Stimulated activated memory B cell treated with anti-CD40 and anti-IgM and Interleukin-4, amounts not matched to agents 10 μg/mL and 1 μg/mL and 100 μg/mL, for 72 hours (primary cell): ENCODE measurements around the gene ROCK1.
"Not testable (repeated sequence)": the region's sequence is repeated elsewhere in the genome, so short reads cannot be mapped to it uniquely, and the experiment has no call there.

Experiments used
- ATAC-seq: fragments of 150-1000 bp; cut with Tn5 transposase; 2 replicates; pipeline ENCODE4 v1.10.0; 2021
- H3K27ac Mint-ChIP-seq: one replicate; pipeline ENCODE4 v1.8.0; 2022; ENCODE audit warnings: mild to moderate bottlenecking, mixed read lengths
- H3K27me3 Mint-ChIP-seq: one replicate; pipeline ENCODE4 v1.8.0; 2022; ENCODE audit warnings: mixed read lengths
- H3K36me3 Mint-ChIP-seq: one replicate; pipeline ENCODE4 v1.8.0; 2022; ENCODE audit warnings: mixed read lengths
- H3K4me1 Mint-ChIP-seq: one replicate; pipeline ENCODE4 v1.8.0; 2022; ENCODE audit warnings: mixed read lengths
- H3K4me3 Mint-ChIP-seq: one replicate; pipeline ENCODE4 v1.8.0; 2022; ENCODE audit warnings: mild to moderate bottlenecking, moderate library complexity, mixed read lengths
- H3K9me3 Mint-ChIP-seq: one replicate; pipeline ENCODE4 v1.8.0; 2022; ENCODE audit warnings: mixed read lengths

Gene ROCK1

DNA sequence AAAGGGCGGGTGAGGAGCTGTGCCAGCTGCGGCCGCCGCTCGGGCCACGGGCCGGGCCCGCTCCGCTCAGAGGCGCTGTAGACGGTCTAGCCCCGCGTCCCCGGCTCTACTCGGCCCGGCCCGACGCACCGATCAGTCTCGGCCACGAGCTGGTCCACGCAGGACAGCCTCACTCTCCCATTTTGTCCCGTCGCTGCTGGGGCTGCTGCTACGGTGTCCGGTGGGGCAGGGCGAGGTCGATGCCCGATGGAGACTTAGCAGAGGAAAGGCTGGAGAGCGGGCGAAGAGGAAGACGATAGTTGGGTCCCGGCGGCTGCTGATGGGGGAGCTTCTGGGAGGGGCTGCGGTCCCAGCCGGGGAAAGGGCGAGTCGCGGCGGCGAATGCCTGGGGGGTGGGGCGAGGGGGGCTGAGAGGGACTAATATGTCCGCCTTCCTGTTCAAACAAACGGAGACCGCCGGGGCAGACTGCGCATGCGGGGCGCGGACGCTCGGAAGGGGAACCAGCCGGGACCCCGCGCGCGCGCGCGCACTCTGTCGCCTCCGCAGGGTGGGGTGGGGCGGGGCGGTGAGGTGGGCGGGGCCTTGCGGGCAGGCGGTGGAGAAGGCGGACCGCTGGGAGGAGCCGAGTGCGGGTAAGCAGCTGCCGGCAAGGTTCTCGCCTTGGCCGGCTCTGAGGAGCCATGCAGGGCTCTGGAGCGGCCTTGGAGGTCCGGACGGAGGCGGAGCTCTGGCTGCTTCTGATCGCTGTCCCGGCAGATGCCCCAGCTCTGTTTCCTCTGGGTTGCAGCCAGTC is at the start of gene ROCK1:
TSS of gene ROCK1 (minus strand) at position 468 of the 794 bp plus-strand sequence. CDS start 903 bp downstream, outside the sequence.
- H3K4me1 Mint-ChIP-seq = peaks cover 6% of the 10 kb centered on the region
- no peaks in the 10 kb centered on the region for H3K9me3 Mint-ChIP-seq
- H3K36me3 Mint-ChIP-seq = no peaks in the 10 kb centered on the region
- no peaks in the 10 kb centered on the region for H3K27me3 Mint-ChIP-seq
- H3K4me3 Mint-ChIP-seq = peak within 1 kb of the TSS; percentile 88
- peak; percentile 96 for ATAC-seq
- H3K27ac Mint-ChIP-seq = peak within 1 kb of the TSS; percentile 89

DNA sequence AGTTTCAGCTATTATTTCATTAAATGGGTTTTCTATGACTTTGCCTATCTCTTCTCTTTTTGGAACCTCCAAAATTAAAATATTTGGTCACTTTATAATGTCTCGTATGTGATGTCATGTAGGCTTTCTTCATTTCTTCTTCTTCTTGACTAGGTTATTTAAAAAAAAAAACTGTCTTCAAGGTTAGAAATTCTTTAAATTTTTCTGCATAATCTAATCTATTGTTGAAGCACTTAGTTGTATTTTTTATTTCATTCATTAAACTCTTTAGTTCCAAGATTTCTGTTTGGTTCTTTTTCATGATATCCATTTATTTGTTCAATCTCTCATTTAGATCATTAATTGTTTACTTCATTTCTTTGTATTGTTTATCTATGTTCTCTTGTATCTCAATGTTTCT is 43.8 kb upstream of the ROCK1 start:
- peaks cover 19% of the 10 kb centered on the region for H3K9me3 Mint-ChIP-seq
- no peak overlapping the region for H3K4me3 Mint-ChIP-seq
- no peak for ATAC-seq
- H3K4me1 Mint-ChIP-seq = no peaks in the 10 kb centered on the region
- H3K27me3 Mint-ChIP-seq = peaks cover 20% of the 10 kb centered on the region
- peaks cover 7% of the 10 kb centered on the region for H3K36me3 Mint-ChIP-seq
- H3K27ac Mint-ChIP-seq = no peak overlapping the region

DNA sequence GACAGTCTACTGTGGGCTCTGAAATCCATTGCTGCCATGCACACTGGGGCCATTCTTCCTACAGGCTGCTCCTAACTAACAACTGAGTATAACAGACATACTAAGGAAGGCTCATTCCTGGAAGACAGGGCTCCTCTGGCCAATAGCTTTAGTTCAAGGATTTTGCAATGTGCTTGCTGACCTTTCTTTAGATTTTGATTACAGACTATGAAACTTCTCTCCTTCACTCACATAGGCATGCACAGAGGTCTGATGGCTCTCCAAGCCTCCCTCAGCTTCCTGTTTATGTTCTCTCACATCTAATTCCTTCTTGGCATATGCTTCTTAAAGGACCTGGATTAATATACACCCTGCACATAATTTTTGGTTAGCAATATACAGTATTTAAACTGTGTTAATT is 34.4 kb upstream of the ROCK1 start:
- Mint-ChIP-seq H3K9me3 (peaks cover 5% of the 10 kb centered on the region), H3K36me3 (no peaks in the 10 kb centered on the region), H3K4me3 (no peak overlapping the region), H3K27ac (no peak overlapping the region), H3K4me1 (no peaks in the 10 kb centered on the region), H3K27me3 (peaks cover 7% of the 10 kb centered on the region)
- ATAC-seq = no peak

DNA sequence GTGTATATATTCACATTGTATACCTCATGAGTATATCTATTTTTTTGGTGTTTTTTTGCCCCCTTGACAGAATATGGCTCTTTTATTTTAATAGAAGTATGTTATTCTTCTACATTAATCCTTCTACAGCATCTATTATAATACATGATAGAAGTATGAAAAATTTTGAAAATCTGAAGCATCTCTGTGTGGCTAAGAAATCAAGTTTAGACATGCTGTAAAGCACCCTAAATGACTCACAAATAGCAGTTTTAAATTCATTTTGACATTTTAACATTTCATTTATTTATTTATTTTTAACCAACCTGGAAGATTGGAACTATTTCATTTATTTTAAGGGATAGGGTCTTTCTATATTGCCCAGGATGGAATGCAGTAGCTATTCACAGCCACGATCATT is 33.8 kb upstream of the ROCK1 start:
- H3K36me3 Mint-ChIP-seq = no peaks in the 10 kb centered on the region
- no peaks in the 10 kb centered on the region for H3K4me1 Mint-ChIP-seq
- no peak overlapping the region for H3K27ac Mint-ChIP-seq
- no peak for ATAC-seq
- H3K4me3 Mint-ChIP-seq = no peak overlapping the region
- H3K9me3 Mint-ChIP-seq = peaks cover 5% of the 10 kb centered on the region
- H3K27me3 Mint-ChIP-seq = peaks cover 7% of the 10 kb centered on the region

DNA sequence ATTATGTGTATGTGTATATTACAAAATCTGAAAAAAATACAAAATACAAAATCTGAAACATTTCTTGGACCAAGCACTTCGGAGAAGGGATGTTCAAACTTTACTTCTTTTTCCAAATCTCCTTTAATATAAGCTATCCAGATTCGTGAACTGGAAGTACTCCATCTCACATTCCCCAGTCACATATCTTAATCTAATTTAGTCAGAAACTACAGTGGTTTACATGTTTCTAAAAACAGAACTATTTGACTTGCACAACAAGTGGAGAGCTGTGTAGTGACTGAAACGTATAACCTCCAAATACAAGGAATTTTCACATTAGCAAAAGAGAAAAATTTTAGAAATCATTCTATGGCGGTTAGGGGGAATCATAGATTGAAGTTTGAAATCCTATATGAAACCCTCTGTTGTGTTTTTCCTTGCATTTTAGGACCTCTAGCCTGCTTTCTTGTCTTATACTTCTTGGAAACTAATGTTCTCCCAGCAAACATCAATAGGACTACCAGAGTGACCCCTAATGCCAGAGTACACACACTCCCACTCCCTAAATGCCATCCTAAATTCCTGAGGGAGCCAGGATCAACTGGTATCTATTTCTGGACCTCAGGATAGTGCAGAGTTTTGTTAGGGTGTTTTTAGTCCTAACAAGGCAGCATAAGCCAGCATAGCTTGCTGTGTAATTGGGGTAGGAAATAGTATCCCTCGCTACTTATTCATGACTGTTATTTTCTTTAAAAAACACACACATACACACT is 30.2 kb upstream of the ROCK1 start:
- Mint-ChIP-seq H3K36me3 (no peaks in the 10 kb centered on the region), H3K4me1 (no peaks in the 10 kb centered on the region), H3K27me3 (no peaks in the 10 kb centered on the region), H3K9me3 (peaks cover 2% of the 10 kb centered on the region), H3K4me3 (no peak overlapping the region), H3K27ac (no peak overlapping the region)
- no peak for ATAC-seq

DNA sequence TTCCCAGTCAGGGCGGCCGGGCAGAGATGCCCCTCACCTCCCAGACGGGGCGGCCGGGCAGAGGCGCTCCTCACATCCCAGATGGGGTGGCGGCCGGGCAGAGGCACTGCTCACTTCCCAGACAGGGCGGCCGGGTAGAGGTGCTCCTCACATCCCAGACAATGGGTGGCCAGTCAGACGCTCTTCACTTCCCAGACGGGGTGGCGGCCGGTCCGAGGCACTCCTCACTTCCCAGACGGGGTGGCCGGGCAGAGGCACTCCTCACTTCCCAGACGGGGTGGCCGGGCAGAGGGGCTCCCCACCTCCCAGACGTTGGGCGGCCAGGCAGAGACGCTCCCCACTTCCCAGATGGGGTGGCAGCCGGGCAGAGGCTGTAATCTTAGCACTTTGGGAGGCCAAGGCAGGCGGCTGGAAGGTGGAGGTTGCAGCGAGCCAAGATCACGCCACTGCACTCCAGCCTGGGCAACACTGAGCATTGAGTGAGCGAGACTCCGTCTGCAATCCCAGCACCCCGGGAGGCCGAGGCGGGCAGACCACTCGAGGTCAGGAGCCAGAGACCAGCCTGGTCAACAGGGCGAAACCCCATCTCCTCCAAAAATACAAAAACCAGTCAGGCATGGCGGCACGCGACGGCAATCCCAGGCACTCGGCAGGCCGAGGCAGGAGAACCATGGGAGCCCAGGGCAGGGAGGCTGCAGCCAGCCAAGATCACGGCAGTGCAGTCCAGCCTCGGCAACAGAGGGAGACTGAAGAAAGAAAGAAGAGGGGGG is 26.3 kb upstream of the ROCK1 start:
- not testable (repeated sequence) for H3K9me3 Mint-ChIP-seq, H3K36me3 Mint-ChIP-seq, H3K4me1 Mint-ChIP-seq, H3K27me3 Mint-ChIP-seq, ATAC-seq, H3K4me3 Mint-ChIP-seq, H3K27ac Mint-ChIP-seq

DNA sequence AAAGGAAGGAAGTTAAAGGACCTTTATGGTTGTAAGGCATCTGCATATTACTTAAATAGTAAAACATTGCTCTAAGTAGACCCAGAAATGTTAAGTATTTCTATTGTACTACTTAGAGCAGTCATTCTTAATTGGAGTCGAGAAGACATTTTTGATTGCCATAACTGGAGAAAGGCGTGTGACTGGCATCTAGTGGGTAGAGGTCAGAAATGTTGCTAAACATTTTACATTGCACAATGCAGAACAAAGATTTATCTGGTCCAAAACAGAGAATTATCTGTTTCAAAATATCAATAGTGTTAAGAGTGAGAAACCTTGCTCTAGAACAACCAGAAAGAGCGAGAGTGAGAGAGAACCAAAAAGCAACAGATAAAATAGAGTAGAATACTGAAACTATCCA is 23.3 kb upstream of the ROCK1 start:
- no peaks in the 10 kb centered on the region for H3K36me3 Mint-ChIP-seq
- H3K4me3 Mint-ChIP-seq = no peak overlapping the region
- H3K4me1 Mint-ChIP-seq = no peaks in the 10 kb centered on the region
- H3K27me3 Mint-ChIP-seq = no peaks in the 10 kb centered on the region
- ATAC-seq = no peak
- no peak overlapping the region for H3K27ac Mint-ChIP-seq
- peaks cover 2% of the 10 kb centered on the region for H3K9me3 Mint-ChIP-seq

DNA sequence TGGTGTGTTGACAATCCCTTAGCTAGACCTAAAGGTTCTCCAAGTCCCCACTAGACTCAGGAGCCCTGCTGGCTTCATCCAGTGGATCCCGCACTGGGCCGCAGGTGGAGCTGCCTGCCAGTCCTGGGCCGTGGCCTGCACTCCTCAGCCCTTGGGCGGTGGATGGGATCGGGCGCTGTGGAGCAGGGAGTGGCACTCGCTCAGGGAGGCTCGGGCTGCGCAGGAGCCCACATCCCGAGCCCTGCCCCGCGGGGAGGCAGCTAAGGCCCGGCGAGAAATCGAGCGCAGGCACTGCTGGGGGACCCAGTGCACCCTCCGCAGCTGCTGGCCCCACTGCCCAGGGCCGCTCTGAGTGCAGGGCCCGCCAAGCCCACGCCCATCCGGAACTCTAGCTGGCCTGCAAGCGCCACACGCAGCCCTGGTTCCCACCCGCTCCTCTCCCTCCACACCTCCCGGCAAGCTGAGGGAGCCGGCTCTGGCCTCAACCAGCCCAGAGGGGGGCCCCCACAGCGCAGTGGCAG is 20.8 kb upstream of the ROCK1 start:
- Mint-ChIP-seq H3K9me3 (no peaks in the 10 kb centered on the region), H3K4me1 (no peaks in the 10 kb centered on the region), H3K27ac (no peak overlapping the region), H3K27me3 (peaks cover 2% of the 10 kb centered on the region), H3K4me3 (no peak overlapping the region), H3K36me3 (peaks cover under 1% of the 10 kb centered on the region)
- peak; percentile 8 for ATAC-seq

DNA sequence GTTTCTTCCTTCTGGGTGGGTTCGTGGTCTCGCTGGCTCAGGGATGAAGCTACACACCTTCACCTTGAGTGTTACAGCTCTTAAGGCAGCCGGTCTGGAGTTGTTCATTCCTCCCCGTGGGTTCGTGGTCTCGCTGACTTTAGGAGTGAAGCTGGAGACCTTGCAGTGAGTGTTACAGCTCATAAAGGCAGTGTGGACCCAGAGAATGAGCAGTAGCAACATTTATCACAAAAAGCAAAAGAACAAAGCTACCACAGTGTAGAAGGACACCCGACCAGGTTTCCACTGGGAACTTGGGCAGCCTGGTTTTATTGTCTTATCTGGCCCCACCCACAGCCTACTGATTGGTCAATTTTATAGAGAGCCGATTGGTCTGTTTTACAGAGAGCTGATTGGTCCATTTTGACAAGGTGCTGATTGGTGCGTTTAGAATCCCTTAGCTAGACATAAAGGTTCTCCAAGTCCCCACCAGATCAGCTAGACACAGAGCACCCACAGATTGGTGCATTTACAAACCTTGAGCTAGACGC is 20.1 kb upstream of the ROCK1 start:
- Mint-ChIP-seq H3K36me3 (peaks cover 5% of the 10 kb centered on the region), H3K9me3 (peaks cover 3% of the 10 kb centered on the region), H3K4me1 (no peaks in the 10 kb centered on the region), H3K27me3 (peaks cover 9% of the 10 kb centered on the region), H3K4me3 (no peak overlapping the region), H3K27ac (no peak overlapping the region)
- ATAC-seq = no peak

DNA sequence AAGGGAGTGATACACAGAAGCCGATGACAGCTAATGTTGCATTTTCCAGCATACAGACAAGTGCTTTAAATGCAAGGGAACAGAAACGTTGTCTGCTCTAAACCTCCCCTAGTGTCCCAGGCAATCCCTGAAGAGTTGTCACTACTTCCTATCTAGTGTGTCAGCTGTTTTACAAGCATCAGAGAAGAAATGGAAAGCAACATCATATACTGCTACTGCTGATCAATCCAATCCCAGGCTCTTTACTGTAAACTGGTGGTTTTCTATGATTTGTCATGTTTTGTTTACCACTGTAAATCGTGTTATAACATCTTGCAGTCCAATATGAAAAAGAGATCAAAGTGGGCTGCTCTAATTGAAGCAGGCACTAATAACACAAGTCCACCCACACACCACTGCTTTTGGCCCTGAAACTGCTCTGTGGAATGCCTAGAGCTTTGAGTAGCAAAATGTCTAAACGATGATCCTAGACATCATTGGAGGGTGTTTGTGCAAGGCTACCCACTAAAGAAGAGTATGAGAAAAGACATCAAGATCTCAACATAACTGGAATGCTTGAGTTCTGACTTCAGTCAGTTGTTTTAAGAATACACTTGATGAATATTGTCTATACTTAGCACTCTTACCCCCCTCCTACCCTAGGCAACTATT is 18.1 kb upstream of the ROCK1 start:
- Mint-ChIP-seq H3K36me3 (peaks cover 5% of the 10 kb centered on the region), H3K4me1 (no peaks in the 10 kb centered on the region), H3K4me3 (no peak overlapping the region), H3K9me3 (peaks cover 3% of the 10 kb centered on the region), H3K27me3 (peaks cover 9% of the 10 kb centered on the region), H3K27ac (no peak overlapping the region)
- ATAC-seq = no peak

DNA sequence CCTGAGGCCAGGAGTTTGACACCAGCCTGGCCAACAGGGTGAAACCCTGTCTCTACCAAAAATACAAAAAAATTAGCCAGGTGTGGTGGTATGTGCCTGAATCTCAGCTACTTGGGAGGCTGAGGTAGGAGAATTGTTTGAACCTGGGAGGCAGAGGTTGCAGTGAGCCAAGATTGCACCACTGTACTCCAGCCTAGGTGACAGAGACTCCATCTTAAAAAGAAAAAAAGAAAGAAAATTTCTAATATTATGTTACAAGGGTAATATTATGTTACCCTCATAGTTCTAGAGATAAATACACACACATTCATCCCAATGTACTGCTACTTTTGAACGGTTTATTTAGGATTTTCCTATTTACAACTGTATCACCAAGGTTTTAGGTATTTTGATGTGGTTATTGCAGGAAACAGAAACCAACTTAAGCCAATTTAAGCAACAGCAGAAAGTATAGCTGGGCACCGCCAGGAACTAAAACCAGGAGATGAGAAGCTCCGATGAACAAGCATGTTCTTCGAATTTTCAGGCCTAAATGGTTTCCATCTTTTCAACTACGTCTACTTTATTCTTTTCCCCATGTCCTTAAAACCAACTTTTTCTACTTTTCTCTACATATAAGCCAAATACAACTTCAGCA is 11.8 kb upstream of the ROCK1 start:
- Mint-ChIP-seq H3K4me3 (no peak overlapping the region), H3K27ac (no peak overlapping the region), H3K27me3 (peaks cover 9% of the 10 kb centered on the region), H3K9me3 (peaks cover 3% of the 10 kb centered on the region), H3K36me3 (peaks cover 5% of the 10 kb centered on the region), H3K4me1 (peaks cover under 1% of the 10 kb centered on the region)
- no peak for ATAC-seq

DNA sequence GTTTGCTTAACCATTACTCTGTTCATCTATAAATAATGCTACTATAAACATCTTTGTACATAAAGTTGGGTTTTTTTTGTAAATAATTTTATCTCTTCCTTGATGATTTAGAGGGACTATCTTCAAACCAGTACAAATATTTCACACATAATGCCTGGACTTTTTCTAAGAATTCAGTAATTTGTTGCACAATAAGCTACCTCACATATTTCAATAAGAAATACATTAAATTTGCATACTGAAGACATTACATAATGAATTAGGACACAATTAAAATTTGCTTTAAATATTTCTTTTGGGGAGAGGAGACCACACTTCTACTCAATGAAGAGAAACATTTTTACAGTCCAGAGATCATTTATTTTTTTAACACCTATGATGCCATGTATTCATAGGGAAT is 7.2 kb upstream of the ROCK1 start:
- Mint-ChIP-seq H3K4me1 (peaks cover 13% of the 10 kb centered on the region), H3K9me3 (no peaks in the 10 kb centered on the region), H3K36me3 (no peaks in the 10 kb centered on the region), H3K27ac (no peak overlapping the region), H3K27me3 (no peaks in the 10 kb centered on the region), H3K4me3 (no peak overlapping the region)
- no peak for ATAC-seq

DNA sequence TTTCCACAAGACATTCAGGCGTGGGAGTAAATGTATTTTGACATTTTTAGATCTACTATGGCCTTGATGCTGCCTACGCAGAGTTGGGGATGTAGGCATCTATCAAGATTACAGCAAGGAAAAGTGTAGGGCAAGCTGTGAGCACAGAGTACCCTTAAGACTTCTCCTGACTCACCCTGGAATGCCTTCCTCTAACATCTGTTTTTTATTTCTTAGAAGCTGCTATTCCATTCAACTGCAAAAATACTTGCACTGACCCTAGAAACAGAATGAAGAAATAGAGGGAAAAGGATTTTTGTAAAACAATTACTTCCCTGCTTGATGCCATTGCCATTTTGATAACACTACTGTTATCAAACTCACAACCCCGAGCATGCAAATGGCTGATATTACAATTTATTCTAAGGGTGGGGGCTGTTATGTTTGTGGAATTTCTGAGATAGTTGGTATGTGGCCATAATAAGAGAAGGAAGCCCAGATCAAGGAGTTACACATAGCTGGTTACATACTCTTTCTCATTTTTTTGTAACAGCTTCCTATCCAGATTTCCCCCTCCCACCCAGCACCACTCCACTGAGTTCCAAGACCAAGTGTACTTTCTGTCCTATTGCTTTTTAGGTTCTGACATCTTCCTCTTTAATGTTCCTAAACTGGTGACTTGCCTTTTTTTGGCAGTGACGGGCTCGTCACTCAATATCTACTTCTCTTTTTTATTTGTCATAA is 6.0 kb upstream of the ROCK1 start:
- no peak for ATAC-seq
- H3K4me3 Mint-ChIP-seq = no peak overlapping the region
- H3K27ac Mint-ChIP-seq = peak overlapping the region; percentile 2
- H3K9me3 Mint-ChIP-seq = no peaks in the 10 kb centered on the region
- H3K4me1 Mint-ChIP-seq = peaks cover 13% of the 10 kb centered on the region
- H3K36me3 Mint-ChIP-seq = no peaks in the 10 kb centered on the region
- H3K27me3 Mint-ChIP-seq = no peaks in the 10 kb centered on the region
